Mesenchymal stem cell (in vitro differentiated cells and primary cell): ENCODE data around the gene ATP12A.

Experiments used
- DNase-seq: peaks from one replicate; pipeline ENCODE4 v3.0.0-alpha.2; 2013
- H2AFZ ChIP-seq: one replicate; pipeline ENCODE4 v1.6.1; 2013; ENCODE audit warnings: low read depth, mild to moderate bottlenecking, control low read depth, inconsistent platforms, low read length, moderate library complexity
- H2AK5ac ChIP-seq: 2 replicates; pipeline ENCODE4 v1.6.1; 2013; ENCODE audit warnings: low read length, moderate library complexity, mild to moderate bottlenecking, inconsistent platforms; ENCODE audit not compliant: severe bottlenecking
- H2BK120ac ChIP-seq: one replicate; pipeline ENCODE4 v1.6.1; 2013; ENCODE audit warnings: low read depth, mild to moderate bottlenecking, inconsistent platforms, low read length, moderate library complexity
- H2BK12ac ChIP-seq, 2 experiments: one replicate each; pipeline ENCODE4 v1.6.1; 2013; ENCODE audit warnings: inconsistent platforms in 2 of 2, low read length in 2 of 2, mild to moderate bottlenecking in 2 of 2, moderate library complexity in 2 of 2, control low read depth in 1 of 2
- H2BK15ac ChIP-seq: one replicate; pipeline ENCODE4 v1.6.1; 2013; ENCODE audit warnings: mild to moderate bottlenecking, low read depth, inconsistent platforms; ENCODE audit not compliant: poor library complexity, severe bottlenecking
- H2BK5ac ChIP-seq: 2 replicates; pipeline ENCODE4 v1.6.1; 2013; ENCODE audit warnings: low read depth, mild to moderate bottlenecking, low read length, control low read depth, inconsistent platforms; ENCODE audit not compliant: poor library complexity, severe bottlenecking
- H3K14ac ChIP-seq, 2 experiments: one replicate each; pipeline ENCODE4 v1.6.1; 2013; ENCODE audit warnings: inconsistent platforms in 2 of 2, low read length in 2 of 2, control low read depth in 1 of 2, mild to moderate bottlenecking in 1 of 2, moderate library complexity in 1 of 2
- H3K18ac ChIP-seq, 2 experiments: one replicate each; pipeline ENCODE4 v1.6.1; 2013; ENCODE audit warnings: inconsistent platforms in 2 of 2, low read length in 2 of 2, control low read depth in 1 of 2, low read depth in 1 of 2, mild to moderate bottlenecking in 1 of 2
- H3K23ac ChIP-seq, 2 experiments: one replicate each; pipeline ENCODE4 v1.6.1; 2013; ENCODE audit warnings: inconsistent platforms in 2 of 2, low read length in 2 of 2, mild to moderate bottlenecking in 2 of 2, moderate library complexity in 2 of 2, control low read depth in 1 of 2
- H3K27ac ChIP-seq: 2 replicates; pipeline ENCODE4 v1.5.1; 2013; ENCODE audit warnings: mild to moderate bottlenecking, moderate library complexity, low read length, control low read depth, inconsistent platforms; ENCODE audit not compliant: poor library complexity, severe bottlenecking
- H3K27me3 ChIP-seq, 2 experiments: 2 replicates each; pipeline versions ENCODE4 v1.6.1 to v1.7.0; 2013; ENCODE audit warnings: low read length in 2 of 2, mild to moderate bottlenecking in 2 of 2, moderate library complexity in 2 of 2, control low read depth in 1 of 2, inconsistent platforms in 1 of 2; ENCODE audit not compliant: control insufficient read depth in 1 of 2, insufficient read depth in 1 of 2
- H3K36me3 ChIP-seq, 2 experiments: 2 replicates each; pipeline versions ENCODE4 v1.6.1 to v1.7.0; 2013; ENCODE audit warnings: low read length in 2 of 2, control low read depth in 1 of 2, inconsistent platforms in 1 of 2, low read depth in 1 of 2, mild to moderate bottlenecking in 1 of 2; ENCODE audit not compliant: insufficient read depth in 2 of 2, control insufficient read depth in 1 of 2
- H3K4ac ChIP-seq, 2 experiments: one replicate each; pipeline ENCODE4 v1.6.1; 2013; ENCODE audit warnings: inconsistent platforms in 2 of 2, low read length in 2 of 2, mild to moderate bottlenecking in 2 of 2, moderate library complexity in 2 of 2, control low read depth in 1 of 2, low read depth in 1 of 2
- H3K4me1 ChIP-seq: 2 replicates; pipeline ENCODE4 v1.6.1; 2013; ENCODE audit warnings: low read depth, low read length, control low read depth; ENCODE audit not compliant: control insufficient read depth, insufficient read depth
- H3K4me2 ChIP-seq: 2 replicates; pipeline ENCODE4 v1.6.1; 2013; ENCODE audit warnings: low read length, mild to moderate bottlenecking, inconsistent platforms; ENCODE audit not compliant: poor library complexity, severe bottlenecking
- H3K4me3 ChIP-seq, 2 experiments: 2 replicates each; pipeline versions ENCODE4 v1.5.1 to v1.7.0; 2013; ENCODE audit warnings: low read length in 2 of 2, mild to moderate bottlenecking in 2 of 2, control low read depth in 1 of 2, low read depth in 1 of 2; ENCODE audit not compliant: insufficient read depth in 1 of 2
- H3K79me1 ChIP-seq: replicated peaks from 2 replicates; pipeline ENCODE4 v1.6.1; 2013; ENCODE audit warnings: mild to moderate bottlenecking, control low read depth, low read length, inconsistent platforms; ENCODE audit not compliant: poor library complexity, severe bottlenecking
- H3K9ac ChIP-seq: 2 replicates; pipeline ENCODE4 v1.7.0; 2013; ENCODE audit warnings: mild to moderate bottlenecking, low read length, moderate library complexity
- H3K9me3 ChIP-seq: 2 replicates; pipeline ENCODE4 v1.7.0; 2013; ENCODE audit warnings: mild to moderate bottlenecking, low read length; ENCODE audit not compliant: control insufficient read depth
- H4K8ac ChIP-seq: one replicate; pipeline ENCODE4 v1.6.1; 2013; ENCODE audit warnings: inconsistent platforms, mild to moderate bottlenecking, low read length, moderate library complexity
- H4K91ac ChIP-seq: one replicate; pipeline ENCODE4 v1.6.1; 2013; ENCODE audit warnings: mild to moderate bottlenecking, low read length, inconsistent platforms
- WGBS: methylation state at CpG from one replicate; pipeline ENCODE4 v1.1.7; 2013; ENCODE audit warnings: mixed read lengths; 5-methylcytosine and 5-hydroxymethylcytosine counted together

ATP12A gene

GRCh38 chr13:24644036-24644435, 36.2 kb upstream of the ATP12A start:
- 90% methylated on average over 1 of the region's 1 CpG for WGBS

GRCh38 chr13:24648271-24648670, 31.9 kb upstream of the ATP12A start:
- H2BK5ac ChIP-seq = no peak overlapping the region
- no peak overlapping the region for H2AK5ac ChIP-seq
- H3K14ac ChIP-seq = no peak overlapping the region
- H3K27me3 ChIP-seq = peaks cover 0 to 3% of the 10 kb centered on the region in 2 experiments
- no peak overlapping the region for H3K4ac ChIP-seq
- no peak overlapping the region for H2BK15ac ChIP-seq
- H2AFZ ChIP-seq = no peak overlapping the region
- peak overlapping the region in 1 of 2 experiments; percentile 39 for H2BK12ac ChIP-seq
- H3K23ac ChIP-seq = no peak overlapping the region
- DNase-seq = no peak
- H3K79me1 ChIP-seq = no peaks in the 10 kb centered on the region
- no peaks in the 10 kb centered on the region for H3K36me3 ChIP-seq
- no peak overlapping the region for H3K9ac ChIP-seq
- peaks cover 11% of the 10 kb centered on the region for H3K4me1 ChIP-seq
- no peak overlapping the region for H2BK120ac ChIP-seq
- H4K8ac ChIP-seq = no peak overlapping the region
- H3K18ac ChIP-seq = no peak overlapping the region
- H3K4me2 ChIP-seq = no peak overlapping the region
- H4K91ac ChIP-seq = no peak overlapping the region
- no peaks in the 10 kb centered on the region for H3K9me3 ChIP-seq
- H3K4me3 ChIP-seq = no peak overlapping the region
- no peak overlapping the region for H3K27ac ChIP-seq

More at GRCh38 chr13:24644036-24644435, 36.2 kb upstream of the ATP12A start:
- Histone ChIP-seq H2BK5ac (no peak overlapping the region), H2BK15ac (no peak overlapping the region), H4K91ac (no peak overlapping the region), H3K36me3 (no peaks in the 10 kb centered on the region), H3K27ac (no peak overlapping the region), H3K27me3 (no peaks in the 10 kb centered on the region), H3K4ac (no peak overlapping the region), H4K8ac (no peak overlapping the region), H3K4me3 (no peak overlapping the region), H2AFZ (no peak overlapping the region), H3K4me1 (peaks cover 2% of the 10 kb centered on the region), H3K9me3 (no peaks in the 10 kb centered on the region), H3K18ac (no peak overlapping the region), H2AK5ac (no peak overlapping the region), H3K14ac (no peak overlapping the region), H3K23ac (no peak overlapping the region), H3K4me2 (no peak overlapping the region), H2BK120ac (no peak overlapping the region), H3K79me1 (no peaks in the 10 kb centered on the region), H2BK12ac (no peak overlapping the region), H3K9ac (no peak overlapping the region)
- DNase-seq = peak; percentile 45

- Histone ChIP-seq H2AFZ (no peak overlapping the region), H3K18ac (no peak overlapping the region), H2BK12ac (peak overlapping the region in 1 of 2 experiments; percentile 0), H3K36me3 (no peaks in the 10 kb centered on the region), H3K23ac (no peak overlapping the region), H2BK120ac (no peak overlapping the region), H3K4me2 (no peak overlapping the region), H2BK15ac (no peak overlapping the region), H2AK5ac (peak overlapping the region; percentile 81), H4K8ac (no peak overlapping the region), H3K14ac (peak overlapping the region in 1 of 2 experiments; percentile 88), H3K9ac (peak overlapping the region; percentile 63), H4K91ac (no peak overlapping the region), H3K27ac (no peak overlapping the region), H3K4me1 (peaks cover 11% of the 10 kb centered on the region), H3K9me3 (no peaks in the 10 kb centered on the region), H3K79me1 (no peaks in the 10 kb centered on the region), H3K4ac (no peak overlapping the region), H3K27me3 (peaks cover 0 to 3% of the 10 kb centered on the region in 2 experiments), H3K4me3 (no peak overlapping the region), H2BK5ac (peak overlapping the region; percentile 79)
- WGBS = 87% methylated on average over 13 of the region's 14 CpGs
- DNase-seq = no peak
These were observed 31.1 kb upstream of the ATP12A start for GRCh38 chr13:24648983-24649687.

- no peak overlapping the region for H2AK5ac ChIP-seq
- H3K9me3 ChIP-seq = no peaks in the 10 kb centered on the region
- H2BK5ac ChIP-seq = no peak overlapping the region
- H4K8ac ChIP-seq = peak overlapping the region; percentile 45
- peak overlapping the region in 1 of 2 experiments; percentile 52 for H2BK12ac ChIP-seq
- 89% methylated on average over 1 of the region's 2 CpGs for WGBS
- peaks cover 11% of the 10 kb centered on the region for H3K4me1 ChIP-seq
- H3K4ac ChIP-seq = no peak overlapping the region
- no peak overlapping the region for H2BK120ac ChIP-seq
- H3K27me3 ChIP-seq = peaks cover 0 to 3% of the 10 kb centered on the region in 2 experiments
- H3K79me1 ChIP-seq = no peaks in the 10 kb centered on the region
- H3K4me2 ChIP-seq = no peak overlapping the region
- peak overlapping the region; percentile 63 for H3K9ac ChIP-seq
- no peak overlapping the region for H3K23ac ChIP-seq
- H3K4me3 ChIP-seq = no peak overlapping the region
- no peak for DNase-seq
- no peak overlapping the region for H4K91ac ChIP-seq
- H2BK15ac ChIP-seq = no peak overlapping the region
- peak overlapping the region in 1 of 2 experiments; percentile 88 for H3K14ac ChIP-seq
- no peak overlapping the region for H2AFZ ChIP-seq
- no peak overlapping the region for H3K27ac ChIP-seq
- no peak overlapping the region for H3K18ac ChIP-seq
- no peaks in the 10 kb centered on the region for H3K36me3 ChIP-seq
These were observed 30.5 kb upstream of the ATP12A start for GRCh38 chr13:24649688-24650043.
